Subcutaneous adipose tissue (tissue), 4 donors: ENCODE measurements around the gene DTX3. TPM values are rescaled to one million over a fixed set of nuclear protein-coding genes. Genes with fewer than 3 reads are reported as not detected.

Source experiments
- CTCF ChIP-seq: fragments of 450-650 bp; IDR thresholded peaks from one replicate; pipeline ENCODE4 v1.5.1; 2016; ENCODE audit warnings: low read depth, mild to moderate bottlenecking, control low read depth, antibody characterized with exemption, moderate library complexity
- total RNA-seq, 4 donors: library from RNA; depleted of rRNA; stranded (reverse); fragments of >200 nt; gene quantifications; one replicate each; pipeline ENCODE4 v1.1.0, GENCODE V29; 2016

DTX3 gene
- total RNA-seq, 4 donors from 2014 or later = 1.8 to 4.8 (median 4.0) TPM

- no peak for TF ChIP-seq CTCF
These were observed 34.8 kb upstream of the DTX3 start for GRCh38 chr12:57569858-57570257.

- no peak for TF ChIP-seq CTCF
These were observed 32.5 kb upstream of the DTX3 start for GRCh38 chr12:57571926-57572762.

GRCh38 chr12:57574795-57575194, 29.8 kb upstream of the DTX3 start:
- TF ChIP-seq CTCF = no peak

DNA sequence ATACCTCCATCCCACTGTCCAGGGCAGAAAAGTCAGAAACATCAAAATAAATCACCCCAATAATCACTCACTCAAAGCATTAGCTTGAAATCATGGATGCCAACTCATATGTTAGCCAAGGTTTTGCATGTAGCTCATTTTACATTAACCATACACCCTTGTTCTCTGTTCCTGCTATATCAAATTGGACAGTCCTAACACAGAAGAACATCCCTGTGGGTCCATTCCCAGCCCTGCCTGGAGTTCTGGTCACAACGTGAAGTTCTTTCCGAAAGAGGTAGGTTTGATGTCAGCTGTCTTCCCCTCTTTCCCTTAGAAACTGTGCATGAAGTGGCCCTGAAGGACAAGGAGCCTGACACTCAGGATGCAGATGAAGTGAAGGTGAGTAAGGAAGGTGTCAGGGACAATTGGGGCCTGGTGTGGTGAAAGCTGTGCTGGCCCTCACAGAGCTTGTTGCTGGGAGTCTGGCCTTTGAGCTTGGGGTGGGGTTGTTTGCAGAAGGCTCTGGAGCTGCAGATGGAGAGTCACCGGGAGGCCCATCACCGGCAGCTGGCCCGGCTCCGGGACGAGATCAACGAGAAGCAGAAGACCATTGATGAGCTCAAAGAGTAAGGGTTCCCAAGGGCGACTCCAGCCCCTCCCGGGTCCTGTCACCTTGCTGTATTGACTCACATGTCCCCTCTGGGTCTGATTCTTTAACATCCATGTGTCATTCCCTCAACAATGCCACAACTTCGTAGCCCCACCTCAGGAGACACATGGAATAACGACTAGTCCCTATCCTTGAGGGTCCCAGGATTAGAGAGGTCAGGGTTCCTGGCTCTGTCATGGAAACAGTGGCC, 28.6 kb upstream of the DTX3 start:
- no peak for TF ChIP-seq CTCF

GRCh38 chr12:57576613-57577160, 27.9 kb upstream of the DTX3 start:
- no peak for TF ChIP-seq CTCF

- no peak for TF ChIP-seq CTCF
These were observed 26.5 kb upstream of the DTX3 start for GRCh38 chr12:57577981-57578758.
